Measurements from ENCODE around the gene ACSL5. TPM values are rescaled to one million over a fixed set of nuclear protein-coding genes. Genes with fewer than 3 reads are reported as not detected.

ACSL5 gene
- total RNA-seq, 1 donor from 2014 or later: 81.1 TPM

GRCh38 chr10:112388548-112388947, 14.6 kb downstream of the ACSL5 start:
- ATAC-seq (no peak), DNase-seq (no peak)
- no peaks in the 10 kb centered on the region for H3K9me3 ChIP-seq
- no peaks in the 10 kb centered on the region for H3K27me3 ChIP-seq (ENCODE audit: low read depth)
- H3K4me3 ChIP-seq: no peak overlapping the region
- H3K27ac ChIP-seq: peak overlapping the region; percentile 67
- peaks cover 50% of the 10 kb centered on the region for H3K4me1 ChIP-seq
- H3K36me3 ChIP-seq: no peaks in the 10 kb centered on the region
- intact Hi-C loops (cut with DNase I): no loop called here
- TF ChIP-seq, protein P1, sequence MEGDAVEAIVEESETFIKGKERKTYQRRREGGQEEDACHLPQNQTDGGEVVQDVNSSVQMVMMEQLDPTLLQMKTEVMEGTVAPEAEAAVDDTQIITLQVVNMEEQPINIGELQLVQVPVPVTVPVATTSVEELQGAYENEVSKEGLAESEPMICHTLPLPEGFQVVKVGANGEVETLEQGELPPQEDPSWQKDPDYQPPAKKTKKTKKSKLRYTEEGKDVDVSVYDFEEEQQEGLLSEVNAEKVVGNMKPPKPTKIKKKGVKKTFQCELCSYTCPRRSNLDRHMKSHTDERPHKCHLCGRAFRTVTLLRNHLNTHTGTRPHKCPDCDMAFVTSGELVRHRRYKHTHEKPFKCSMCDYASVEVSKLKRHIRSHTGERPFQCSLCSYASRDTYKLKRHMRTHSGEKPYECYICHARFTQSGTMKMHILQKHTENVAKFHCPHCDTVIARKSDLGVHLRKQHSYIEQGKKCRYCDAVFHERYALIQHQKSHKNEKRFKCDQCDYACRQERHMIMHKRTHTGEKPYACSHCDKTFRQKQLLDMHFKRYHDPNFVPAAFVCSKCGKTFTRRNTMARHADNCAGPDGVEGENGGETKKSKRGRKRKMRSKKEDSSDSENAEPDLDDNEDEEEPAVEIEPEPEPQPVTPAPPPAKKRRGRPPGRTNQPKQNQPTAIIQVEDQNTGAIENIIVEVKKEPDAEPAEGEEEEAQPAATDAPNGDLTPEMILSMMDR (IDR thresholded peaks at IDR 0.05): no peak

GRCh38 chr10:112389271-112389822, 15.4 kb downstream of the ACSL5 start:
- Histone ChIP-seq H3K4me1 (peaks cover 53% of the 10 kb centered on the region), H3K36me3 (no peaks in the 10 kb centered on the region), H3K27me3 (ENCODE audit: low read depth) (no peaks in the 10 kb centered on the region), H3K9me3 (no peaks in the 10 kb centered on the region), H3K4me3 (no peak overlapping the region), H3K27ac (peak overlapping the region; percentile 67)
- TF ChIP-seq, protein P1 (IDR thresholded peaks at IDR 0.05): no peak
- peak; percentile 92 to 94 for ATAC-seq
- intact Hi-C loops (cut with DNase I): no loop called here
- no peak for DNase-seq

DNA sequence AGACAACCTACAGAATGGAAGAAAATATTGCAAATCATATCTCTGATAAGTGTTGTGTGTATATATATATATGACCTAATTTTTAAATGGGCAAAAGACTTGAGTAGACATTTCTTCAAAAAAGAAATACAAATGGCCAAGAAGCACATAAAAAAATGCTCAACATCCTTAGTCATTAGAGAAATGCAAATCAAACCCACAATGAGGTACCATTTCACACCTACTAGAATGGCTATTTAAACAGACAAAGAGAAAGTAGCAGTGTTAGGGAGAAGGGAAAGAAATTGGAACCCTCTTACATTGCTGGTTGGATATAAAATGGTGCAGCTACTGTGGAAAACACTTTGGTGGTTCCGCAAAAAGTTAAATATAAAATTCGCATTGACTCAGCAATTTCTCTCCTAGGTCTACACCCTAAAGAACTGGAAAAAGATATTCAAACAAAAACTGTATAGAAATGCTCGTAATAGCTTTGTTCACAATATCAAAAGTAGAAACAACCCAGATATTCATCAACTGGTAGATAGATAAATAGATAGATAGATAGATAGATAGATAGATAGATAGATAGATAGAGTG, 16.3 kb downstream of the ACSL5 start:
- Histone ChIP-seq H3K36me3 (peaks cover 5% of the 10 kb centered on the region), H3K4me3 (no peak overlapping the region), H3K9me3 (no peaks in the 10 kb centered on the region), H3K27ac (peak overlapping the region; percentile 67), H3K4me1 (peaks cover 53% of the 10 kb centered on the region), H3K27me3 (ENCODE audit: low read depth) (no peaks in the 10 kb centered on the region)
- TF ChIP-seq, protein P1 (IDR thresholded peaks at IDR 0.05): no peak
- DNase-seq: no peak
- intact Hi-C loops (cut with DNase I): no loop called here
- no peak for ATAC-seq

DNA sequence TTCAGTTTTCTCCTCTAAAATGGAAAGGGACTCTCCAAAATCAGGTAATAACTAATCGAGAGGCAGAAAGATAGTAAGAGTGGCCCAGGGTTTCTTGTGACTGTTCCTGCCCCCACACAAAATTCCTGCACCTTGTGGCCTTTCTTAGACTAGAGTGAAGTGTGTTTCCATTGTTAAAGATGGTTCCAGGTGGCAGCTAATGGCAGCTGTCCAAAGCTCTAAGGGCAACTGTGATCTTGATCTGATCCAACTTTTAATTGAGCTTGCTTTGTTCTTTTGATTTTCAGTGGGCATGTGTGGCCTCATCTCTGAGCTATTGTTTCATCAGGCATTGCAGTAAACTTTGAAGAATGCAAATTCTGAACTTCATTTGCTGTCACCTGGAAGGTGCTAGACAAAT, 19.4 kb downstream of the ACSL5 start:
- ATAC-seq (no peak), DNase-seq (no peak)
- H3K27me3 ChIP-seq (ENCODE audit: low read depth): no peaks in the 10 kb centered on the region
- intact Hi-C loops (cut with DNase I): no loop called here
- H3K4me1 ChIP-seq: peaks cover 48% of the 10 kb centered on the region
- H3K27ac ChIP-seq: peak overlapping the region; percentile 27
- TF ChIP-seq, protein P1 (IDR thresholded peaks at IDR 0.05): no peak
- H3K36me3 ChIP-seq: peaks cover 30% of the 10 kb centered on the region
- H3K4me3 ChIP-seq: no peak overlapping the region
- H3K9me3 ChIP-seq: no peaks in the 10 kb centered on the region

DNA sequence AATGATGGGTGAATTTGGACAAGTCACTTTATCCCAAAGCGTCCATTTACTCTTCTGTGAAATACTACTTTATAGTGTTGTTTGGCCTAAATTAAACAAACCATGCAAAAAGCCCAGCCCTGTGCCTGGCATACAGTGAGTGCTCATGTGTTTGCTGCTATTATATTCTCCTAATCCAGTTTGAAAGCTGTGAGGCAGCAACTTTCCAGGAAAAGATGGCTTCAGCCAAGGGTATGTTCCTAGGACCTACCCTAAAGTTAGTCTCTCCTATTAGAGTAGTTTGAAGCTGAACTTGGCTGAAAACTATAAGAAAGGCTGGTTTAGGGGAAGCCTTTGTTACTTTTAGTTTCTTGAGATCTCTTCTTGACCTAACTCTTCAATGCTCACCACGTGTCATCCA, 19.9 kb downstream of the ACSL5 start:
- Histone ChIP-seq H3K4me1 (peaks cover 45% of the 10 kb centered on the region), H3K27ac (peak overlapping the region; percentile 53), H3K27me3 (ENCODE audit: low read depth) (no peaks in the 10 kb centered on the region), H3K4me3 (no peak overlapping the region), H3K9me3 (no peaks in the 10 kb centered on the region), H3K36me3 (peaks cover 35% of the 10 kb centered on the region)
- DNase-seq: no peak
- TF ChIP-seq, protein P1 (IDR thresholded peaks at IDR 0.05): no peak
- intact Hi-C loops (cut with DNase I): no loop called here
- no peak for ATAC-seq
